AG04450 (cell line): Measurements from ENCODE around the gene APOL4. TPM values are rescaled to one million over a fixed set of nuclear protein-coding genes. Genes with fewer than 3 reads are reported as not detected.

Source experiments
- CTCF ChIA-PET: fragments of 300-600, 350-600 bp; formaldehyde crosslinking; extraction: SDS; loops from one replicate; lab custom pipeline; 2022; ENCODE audit warnings: antibody characterized with exemption, inconsistent platforms; lab: Charles Lee
- POLR2A ChIA-PET: fragments of 350-600 bp; formaldehyde crosslinking; extraction: SDS; loops from one replicate; lab custom pipeline; 2021; ENCODE audit warnings: antibody characterized with exemption, inconsistent platforms; lab: Yijun Ruan, JAX
- DNase-seq: peaks from one replicate; pipeline ENCODE4 v3.0.0-alpha.2; 2011; ENCODE audit warnings: low read depth, low spot score
- H3K27ac ChIP-seq: one replicate; pipeline ENCODE4 v1.5.1; 2012; ENCODE audit warnings: low read depth, low read length, control low read depth
- H3K27me3 ChIP-seq: one replicate; pipeline ENCODE4 v1.6.0; 2012; ENCODE audit warnings: low read length; ENCODE audit not compliant: control insufficient read depth, insufficient read depth
- H3K4me3 ChIP-seq: 2 replicates; pipeline ENCODE4 v1.5.1; 2011; ENCODE audit warnings: mild to moderate bottlenecking, low read depth, low read length, control low read depth
- H3K9me3 ChIP-seq: 2 replicates; pipeline ENCODE4 v1.5.1; 2012; ENCODE audit warnings: low read length; ENCODE audit not compliant: control insufficient read depth, insufficient read depth
- polyA plus RNA-seq: library from polyadenylated mRNA; depleted of rRNA; stranded (reverse); fragments of >200 nt; gene quantifications from 2 replicates; pipeline ENCODE4 v1.2.3, GENCODE V29; 2011
- TF ChIP-seq, protein P1 (sequence below): IDR thresholded peaks from 2 replicates; pipeline ENCODE4 v1.5.1; 2011; ENCODE audit warnings: low read depth, low read length, control low read depth, inconsistent platforms

The APOL4 gene
- polyA plus RNA-seq, 1 experiment = 0.21 TPM

- Histone ChIP-seq H3K27me3 (no peaks in the 10 kb centered on the region), H3K27ac (no peak overlapping the region), H3K9me3 (peaks cover 2% of the 10 kb centered on the region), H3K4me3 (no peak overlapping the region)
- POLR2A ChIA-PET = no interaction called here
- CTCF ChIA-PET = no interaction called here
- TF ChIP-seq, protein P1, sequence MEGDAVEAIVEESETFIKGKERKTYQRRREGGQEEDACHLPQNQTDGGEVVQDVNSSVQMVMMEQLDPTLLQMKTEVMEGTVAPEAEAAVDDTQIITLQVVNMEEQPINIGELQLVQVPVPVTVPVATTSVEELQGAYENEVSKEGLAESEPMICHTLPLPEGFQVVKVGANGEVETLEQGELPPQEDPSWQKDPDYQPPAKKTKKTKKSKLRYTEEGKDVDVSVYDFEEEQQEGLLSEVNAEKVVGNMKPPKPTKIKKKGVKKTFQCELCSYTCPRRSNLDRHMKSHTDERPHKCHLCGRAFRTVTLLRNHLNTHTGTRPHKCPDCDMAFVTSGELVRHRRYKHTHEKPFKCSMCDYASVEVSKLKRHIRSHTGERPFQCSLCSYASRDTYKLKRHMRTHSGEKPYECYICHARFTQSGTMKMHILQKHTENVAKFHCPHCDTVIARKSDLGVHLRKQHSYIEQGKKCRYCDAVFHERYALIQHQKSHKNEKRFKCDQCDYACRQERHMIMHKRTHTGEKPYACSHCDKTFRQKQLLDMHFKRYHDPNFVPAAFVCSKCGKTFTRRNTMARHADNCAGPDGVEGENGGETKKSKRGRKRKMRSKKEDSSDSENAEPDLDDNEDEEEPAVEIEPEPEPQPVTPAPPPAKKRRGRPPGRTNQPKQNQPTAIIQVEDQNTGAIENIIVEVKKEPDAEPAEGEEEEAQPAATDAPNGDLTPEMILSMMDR = no peak
- no peak for DNase-seq
Observed at GRCh38 chr22:36245805-36246356, 44.3 kb upstream of the APOL4 start.

GRCh38 chr22:36244522-36245391 lies 43.1 kb upstream of the APOL4 start:
- DNase-seq = no peak
- H3K27ac ChIP-seq = no peak overlapping the region
- no peaks in the 10 kb centered on the region for H3K27me3 ChIP-seq
- peaks cover 2% of the 10 kb centered on the region; the same call in 1 of the 2 replicates for H3K9me3 ChIP-seq
- POLR2A ChIA-PET = no interaction called here
- TF ChIP-seq, protein P1 = no peak
- no peak overlapping the region for H3K4me3 ChIP-seq
- CTCF ChIA-PET = interaction anchor here (0.6 kb wide), 2 partner anchors 22 to 32 kb away, joined by 4 read pairs; no protein-coding TSS in a partner anchor

GRCh38 chr22:36243986-36244385 lies 42.4 kb upstream of the APOL4 start:
- TF ChIP-seq, protein P1 = no peak
- ChIA-PET CTCF (interaction anchor here (0.6 kb wide), 1 partner anchor 33 kb away, joined by 4 read pairs; no protein-coding TSS in a partner anchor), POLR2A (no interaction called here)
- Histone ChIP-seq H3K27ac (no peak overlapping the region), H3K27me3 (no peaks in the 10 kb centered on the region), H3K9me3 (no peaks in the 10 kb centered on the region), H3K4me3 (no peak overlapping the region)
- no peak for DNase-seq

GRCh38 chr22:36239401-36240171 lies 38.0 kb upstream of the APOL4 start, which contains the start of gene APOL2:
Gene APOL2 (minus strand): TSS chr22:36239527. CDS start chr22:36233162, 6,365 bp downstream.
- TF ChIP-seq, protein P1 = peak; percentile 77
- ChIA-PET POLR2A (interaction anchor here (0.7 to 1.0 kb wide), 3 partner anchors 11 to 19 kb away, joined by 3 to 5 read pairs (median 4); partner anchors contain the start of gene APOL1), CTCF (interaction anchor here (0.6 to 2.9 kb wide), 22 partner anchors 9 to 250 kb away, joined by 3 to 16 read pairs (median 4); partner anchors contain the start of gene APOL1)
- peak; percentile 83 for DNase-seq
- peak within 1 kb of the TSS; percentile 83 for H3K27ac ChIP-seq
- no peaks in the 10 kb centered on the region for H3K27me3 ChIP-seq
- no peaks in the 10 kb centered on the region for H3K9me3 ChIP-seq
- peak within 1 kb of the TSS; percentile 75 for H3K4me3 ChIP-seq
